ENCODE measurements around the gene EHBP1.

The EHBP1 gene

DNA sequence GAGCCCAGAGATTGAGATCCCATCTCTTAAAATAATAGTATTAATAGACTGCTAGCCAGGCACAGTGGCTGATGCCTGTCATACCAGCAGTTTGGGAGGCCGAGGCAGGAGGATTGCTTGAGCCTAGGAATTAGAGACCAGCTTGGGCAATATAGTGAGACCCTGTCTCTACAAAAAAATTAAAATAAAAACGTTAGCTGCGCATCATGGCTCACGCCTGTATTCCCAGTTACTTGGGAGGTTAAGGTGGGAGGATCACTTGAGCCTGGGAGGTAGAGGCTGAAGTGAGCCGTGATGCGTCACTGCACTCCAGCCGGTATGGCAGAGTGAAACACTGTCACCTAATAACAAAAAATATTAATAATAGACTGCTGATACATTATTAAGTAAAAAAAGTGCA lies 178.1 kb downstream of the EHBP1 start:
- no peak for TF ChIP-seq TAF1 (IDR thresholded peaks at IDR 0.05; ENCODE audit: low read depth)
- TF ChIP-seq EGR1 (IDR thresholded peaks at IDR 0.05): no peak
- TF ChIP-seq TEAD4 (IDR thresholded peaks at IDR 0.05): no peak
- TF ChIP-seq ZBTB7A (IDR thresholded peaks at IDR 0.05; ENCODE audit: low read depth): no peak
- TF ChIP-seq CREB1 (IDR thresholded peaks at IDR 0.05; ENCODE audit: low read depth): no peak
- TF ChIP-seq, protein P1, sequence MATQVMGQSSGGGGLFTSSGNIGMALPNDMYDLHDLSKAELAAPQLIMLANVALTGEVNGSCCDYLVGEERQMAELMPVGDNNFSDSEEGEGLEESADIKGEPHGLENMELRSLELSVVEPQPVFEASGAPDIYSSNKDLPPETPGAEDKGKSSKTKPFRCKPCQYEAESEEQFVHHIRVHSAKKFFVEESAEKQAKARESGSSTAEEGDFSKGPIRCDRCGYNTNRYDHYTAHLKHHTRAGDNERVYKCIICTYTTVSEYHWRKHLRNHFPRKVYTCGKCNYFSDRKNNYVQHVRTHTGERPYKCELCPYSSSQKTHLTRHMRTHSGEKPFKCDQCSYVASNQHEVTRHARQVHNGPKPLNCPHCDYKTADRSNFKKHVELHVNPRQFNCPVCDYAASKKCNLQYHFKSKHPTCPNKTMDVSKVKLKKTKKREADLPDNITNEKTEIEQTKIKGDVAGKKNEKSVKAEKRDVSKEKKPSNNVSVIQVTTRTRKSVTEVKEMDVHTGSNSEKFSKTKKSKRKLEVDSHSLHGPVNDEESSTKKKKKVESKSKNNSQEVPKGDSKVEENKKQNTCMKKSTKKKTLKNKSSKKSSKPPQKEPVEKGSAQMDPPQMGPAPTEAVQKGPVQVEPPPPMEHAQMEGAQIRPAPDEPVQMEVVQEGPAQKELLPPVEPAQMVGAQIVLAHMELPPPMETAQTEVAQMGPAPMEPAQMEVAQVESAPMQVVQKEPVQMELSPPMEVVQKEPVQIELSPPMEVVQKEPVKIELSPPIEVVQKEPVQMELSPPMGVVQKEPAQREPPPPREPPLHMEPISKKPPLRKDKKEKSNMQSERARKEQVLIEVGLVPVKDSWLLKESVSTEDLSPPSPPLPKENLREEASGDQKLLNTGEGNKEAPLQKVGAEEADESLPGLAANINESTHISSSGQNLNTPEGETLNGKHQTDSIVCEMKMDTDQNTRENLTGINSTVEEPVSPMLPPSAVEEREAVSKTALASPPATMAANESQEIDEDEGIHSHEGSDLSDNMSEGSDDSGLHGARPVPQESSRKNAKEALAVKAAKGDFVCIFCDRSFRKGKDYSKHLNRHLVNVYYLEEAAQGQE (IDR thresholded peaks at IDR 0.05; ENCODE audit: low read depth): no peak
- no peak for TF ChIP-seq CEBPB (IDR thresholded peaks at IDR 0.05)
- TF ChIP-seq, protein P2, sequence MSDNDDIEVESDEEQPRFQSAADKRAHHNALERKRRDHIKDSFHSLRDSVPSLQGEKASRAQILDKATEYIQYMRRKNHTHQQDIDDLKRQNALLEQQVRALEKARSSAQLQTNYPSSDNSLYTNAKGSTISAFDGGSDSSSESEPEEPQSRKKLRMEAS (IDR thresholded peaks at IDR 0.05): no peak
- TF ChIP-seq RAD21 (IDR thresholded peaks at IDR 0.05; ENCODE audit: low read depth): no peak
- no peak for TF ChIP-seq USF1 (IDR thresholded peaks at IDR 0.05)
- TF ChIP-seq EP300 (IDR thresholded peaks at IDR 0.05; ENCODE audit: borderline replicate concordance): no peak
- TF ChIP-seq NFIC (IDR thresholded peaks at IDR 0.05): no peak
- TF ChIP-seq YY1 (IDR thresholded peaks at IDR 0.05; ENCODE audit: low read depth): no peak

- TF ChIP-seq CEBPB (IDR thresholded peaks at IDR 0.05): no peak
- TF ChIP-seq, protein P1 (IDR thresholded peaks at IDR 0.05; ENCODE audit: low read depth): no peak
- no peak for TF ChIP-seq FOXM1 (IDR thresholded peaks at IDR 0.05; ENCODE audit: borderline replicate concordance, low read depth)
- TF ChIP-seq, protein P2 (IDR thresholded peaks at IDR 0.05): no peak
- no peak for TF ChIP-seq EGR1 (IDR thresholded peaks at IDR 0.05)
- no peak for TF ChIP-seq TAF1 (IDR thresholded peaks at IDR 0.05; ENCODE audit: low read depth)
- TF ChIP-seq TEAD4 (IDR thresholded peaks at IDR 0.05): no peak
- TF ChIP-seq TCF12 (IDR thresholded peaks at IDR 0.05; ENCODE audit: low read depth): no peak
- TF ChIP-seq USF1 (IDR thresholded peaks at IDR 0.05): no peak
- TF ChIP-seq ZBTB7A (IDR thresholded peaks at IDR 0.05; ENCODE audit: low read depth): no peak
- TF ChIP-seq NFIC (IDR thresholded peaks at IDR 0.05): no peak
- no peak for TF ChIP-seq EP300 (IDR thresholded peaks at IDR 0.05; ENCODE audit: borderline replicate concordance)
- no peak for TF ChIP-seq YY1 (IDR thresholded peaks at IDR 0.05; ENCODE audit: low read depth)
- TF ChIP-seq CREB1 (IDR thresholded peaks at IDR 0.05; ENCODE audit: low read depth): no peak
- no peak for TF ChIP-seq RAD21 (IDR thresholded peaks at IDR 0.05; ENCODE audit: low read depth)
Measured at GRCh38 chr2:62884086-62884485, 178.6 kb downstream of the EHBP1 start.

GRCh38 chr2:62884514-62884913 lies 179.0 kb downstream of the EHBP1 start:
- TF ChIP-seq TAF1 (IDR thresholded peaks at IDR 0.05; ENCODE audit: low read depth) (no peak), TEAD4 (IDR thresholded peaks at IDR 0.05) (no peak), TCF12 (IDR thresholded peaks at IDR 0.05; ENCODE audit: low read depth) (no peak), EGR1 (IDR thresholded peaks at IDR 0.05) (no peak), FOXM1 (IDR thresholded peaks at IDR 0.05; ENCODE audit: borderline replicate concordance, low read depth) (no peak), ZBTB7A (IDR thresholded peaks at IDR 0.05; ENCODE audit: low read depth) (no peak), EP300 (IDR thresholded peaks at IDR 0.05; ENCODE audit: borderline replicate concordance) (no peak), CREB1 (IDR thresholded peaks at IDR 0.05; ENCODE audit: low read depth) (no peak), NFIC (IDR thresholded peaks at IDR 0.05) (no peak)
- TF ChIP-seq, protein P1 (IDR thresholded peaks at IDR 0.05; ENCODE audit: low read depth): no peak

DNA sequence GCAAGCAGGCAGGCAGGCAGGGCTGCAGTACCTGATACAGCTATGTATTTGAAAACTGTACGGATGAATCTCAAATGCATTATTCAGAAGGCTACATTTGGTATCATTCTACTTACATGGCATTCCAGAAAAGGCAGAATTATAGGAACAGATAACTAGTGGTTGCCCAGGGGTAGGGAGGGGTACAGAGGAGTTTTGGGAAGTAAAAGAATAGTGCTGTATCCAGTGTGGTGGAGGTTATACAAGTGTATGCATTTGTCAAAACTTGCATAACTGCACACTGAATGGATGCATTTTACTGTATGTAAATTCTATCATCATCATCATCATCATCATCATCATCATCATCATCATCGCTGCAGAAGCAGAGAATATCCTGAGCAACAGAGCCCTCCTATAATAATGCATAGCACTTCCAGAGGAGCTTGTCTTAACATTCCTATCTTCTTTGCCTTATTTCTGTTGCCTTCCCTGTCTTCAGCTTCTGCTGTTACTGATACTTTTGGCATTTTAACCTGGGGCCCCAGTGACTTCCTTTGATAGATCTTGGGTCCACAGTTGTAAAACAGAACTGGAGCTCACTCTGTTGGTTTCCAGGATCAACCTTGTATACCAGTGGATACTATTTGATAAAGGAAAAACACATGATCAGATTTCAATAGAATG lies 189.6 kb downstream of the EHBP1 start:
- TF ChIP-seq USF1 (IDR thresholded peaks at IDR 0.05): no peak
- no peak for TF ChIP-seq EP300 (IDR thresholded peaks at IDR 0.05; ENCODE audit: borderline replicate concordance)
- no peak for TF ChIP-seq TAF1 (IDR thresholded peaks at IDR 0.05; ENCODE audit: low read depth)
- TF ChIP-seq, protein P1 (IDR thresholded peaks at IDR 0.05; ENCODE audit: low read depth): no peak
- no peak for TF ChIP-seq TEAD4 (IDR thresholded peaks at IDR 0.05)
- TF ChIP-seq CEBPB (IDR thresholded peaks at IDR 0.05): no peak
- TF ChIP-seq CREB1 (IDR thresholded peaks at IDR 0.05; ENCODE audit: low read depth): no peak
